NCI-H460 (cell line): ENCODE data around the gene HYI. TPM values are rescaled to one million over a fixed set of nuclear protein-coding genes. Genes with fewer than 3 reads are reported as not detected.

ENCODE experiments used
- DNase-seq: peaks from one replicate; pipeline ENCODE4 v3.0.0-alpha.2; 2016; ENCODE audit warnings: low read depth; ENCODE audit errors: extremely low read depth
- small RNA-seq, 2 experiments: library from RNA; depleted of rRNA; stranded (forward); fragments of <200 nt; gene quantifications; one replicate each; pipeline ENCODE3, GENCODE V24; 2014
- total RNA-seq: library from RNA; depleted of rRNA; stranded (reverse); fragments of >200 nt; shearing (Covaris generic); gene quantifications from 2 replicates; pipeline ENCODE4 v1.2.3, GENCODE V29; 2014; rRNA removed

HYI gene
- total RNA-seq, 1 experiment from 2014 or later, result 15.1 TPM

DNA sequence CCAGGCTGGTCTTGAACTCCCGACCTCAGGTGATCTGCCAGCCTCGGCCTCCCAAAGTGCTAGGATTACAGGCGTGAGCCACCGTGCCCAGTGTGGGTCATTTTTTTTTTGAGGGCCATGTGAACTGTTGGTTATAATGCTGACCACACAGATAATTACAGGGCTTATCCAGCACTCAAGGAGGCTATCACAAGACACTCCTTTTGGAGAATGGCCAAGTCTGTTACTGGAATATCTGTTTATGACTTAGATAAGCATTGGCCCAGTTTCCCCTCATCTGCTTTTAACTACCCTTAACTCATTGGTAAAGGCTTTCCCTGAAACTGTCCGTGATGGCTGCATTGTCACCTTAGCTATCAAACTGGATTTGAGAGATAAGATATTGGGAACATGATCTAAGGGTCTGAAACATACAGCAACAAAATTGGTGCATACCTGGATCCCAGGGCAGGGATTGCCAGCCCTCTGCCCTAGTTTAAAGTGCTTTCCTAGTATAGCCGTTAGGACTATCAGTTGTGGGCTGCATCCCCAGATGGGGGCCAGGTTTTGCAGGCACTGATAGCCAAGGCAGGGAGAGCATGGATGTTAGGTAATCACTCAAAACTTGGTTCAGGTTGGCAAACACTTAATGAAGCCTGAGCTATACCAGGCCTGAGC is 48.4 kb downstream of the HYI start:
- no peak for DNase-seq

DNA sequence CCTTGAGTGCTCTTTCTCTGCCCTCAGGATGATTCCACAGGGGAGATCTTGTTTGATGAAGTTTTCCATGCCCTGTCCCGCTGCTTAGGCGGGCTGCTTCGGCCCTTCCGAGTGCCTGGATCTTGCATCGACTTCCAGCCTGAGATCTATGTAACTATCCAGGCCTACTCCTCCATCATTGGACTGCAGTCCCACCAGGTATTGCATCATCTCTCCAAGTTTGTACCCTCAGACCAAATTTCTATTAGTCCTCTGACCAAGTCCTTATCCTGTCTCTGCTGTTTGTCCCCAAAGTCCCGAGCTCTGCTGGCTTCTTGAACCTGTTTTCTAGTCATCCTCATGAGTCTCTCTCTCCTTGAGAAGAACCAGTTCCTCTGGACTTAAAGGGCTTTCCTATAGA is 49.4 kb downstream of the HYI start:
- DNase-seq, result no peak

DNA sequence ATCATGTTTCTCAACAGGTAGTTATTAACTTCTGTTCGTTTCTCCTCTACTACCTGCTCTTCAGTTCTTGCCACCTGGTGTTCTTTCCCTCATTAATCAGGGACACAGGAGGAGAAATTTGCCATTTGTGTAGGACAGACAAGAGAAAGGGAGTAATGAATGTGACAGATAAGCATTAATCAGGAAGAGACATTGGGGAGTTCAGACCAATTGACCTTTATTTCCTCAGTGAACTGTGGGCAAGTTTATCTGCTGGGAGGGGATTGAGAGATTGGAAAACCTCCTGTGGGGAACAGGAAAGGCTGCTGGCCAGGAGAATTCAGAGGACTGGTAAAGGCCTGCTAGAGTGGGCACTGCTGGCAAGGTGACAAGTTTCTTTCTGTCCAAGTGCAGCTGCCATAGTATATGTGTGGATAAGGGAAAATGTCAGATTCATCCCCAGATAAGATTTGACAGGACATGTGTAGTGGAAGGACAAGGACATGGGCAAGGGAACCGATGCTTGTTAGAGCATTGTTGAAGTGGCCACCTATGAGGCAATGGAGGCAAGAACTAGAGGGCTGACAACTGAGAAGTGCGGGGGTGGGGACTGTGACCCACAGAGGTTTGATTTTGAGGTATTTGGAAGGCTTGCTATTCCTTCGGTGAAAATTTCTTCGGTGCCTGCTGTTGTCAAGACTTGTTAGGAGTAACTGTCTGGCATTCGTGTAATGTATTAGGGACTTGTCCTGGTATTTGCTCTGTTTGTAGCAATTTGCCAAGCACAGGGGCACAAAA is 51.5 kb downstream of the HYI start:
- DNase-seq, result no peak

Small RNA genes lying within 50 kb of the gene (small RNA-seq; reads per million reads assigned to genes)
- gene MIR6735, result 0 reads per million in 2 experiments

Other genes with a start within 250 kb of the HYI start
- not detected in 2 replicates for gene TMEM125, start 183.9 kb downstream of the HYI start, total RNA-seq
- 0.12 TPM in 1 of 2 replicates, not detected in the other for gene C1orf210, start 168.3 kb downstream of the HYI start, total RNA-seq
- not detected in 2 replicates for gene TIE1, start 152.9 kb downstream of the HYI start, total RNA-seq
- not detected in 2 replicates for gene MPL, start 116.1 kb downstream of the HYI start, total RNA-seq
- 81.9 and 84.7 TPM in 2 replicates for gene CDC20, start 95.0 kb downstream of the HYI start, total RNA-seq
- gene ELOVL1, start 85.9 kb downstream of the HYI start, total RNA-seq, result 68.9 and 69.5 TPM in 2 replicates
- 48.2 and 50.4 TPM in 2 replicates for gene MED8, start 64.1 kb downstream of the HYI start, total RNA-seq
- 13.8 and 16.2 TPM in 2 replicates for gene SZT2, start 64.0 kb downstream of the HYI start, total RNA-seq
- gene PTPRF, start 77.0 kb upstream of the HYI start, total RNA-seq, result 30.8 and 32.0 TPM in 2 replicates
- 16.1 and 21.7 TPM in 2 replicates for gene KDM4A, start 196.2 kb upstream of the HYI start, total RNA-seq